Nephron (organoid): ENCODE results near the gene AGAP1.

ENCODE experiments used
- H3K27ac Mint-ChIP-seq, 3 experiments: 2 replicates each; pipeline ENCODE4 v1.8.0; 2020; ENCODE audit warnings: mixed read lengths in 3 of 3, mild to moderate bottlenecking in 2 of 3, moderate library complexity in 1 of 3
- H3K27me3 Mint-ChIP-seq: 2 replicates; pipeline ENCODE4 v1.8.0; 2021; ENCODE audit warnings: low read depth, mild to moderate bottlenecking, moderate library complexity, mixed read lengths
- H3K36me3 Mint-ChIP-seq: 2 replicates; pipeline ENCODE4 v1.8.0; 2020; ENCODE audit warnings: low read depth, mixed read lengths
- H3K4me1 Mint-ChIP-seq: 2 replicates; pipeline ENCODE4 v1.8.0; 2020; ENCODE audit warnings: mixed read lengths
- H3K4me3 Mint-ChIP-seq, 3 experiments: 2 replicates each; pipeline ENCODE4 v1.8.0; 2020; ENCODE audit warnings: mild to moderate bottlenecking in 3 of 3, mixed read lengths in 3 of 3, moderate library complexity in 2 of 3
- H3K9me3 Mint-ChIP-seq: 2 replicates; pipeline ENCODE4 v1.8.0; 2020; ENCODE audit warnings: mixed read lengths
- TF ChIP-seq, protein P1 (sequence below), 3 experiments: fragments of 200-600 bp; sonication (generic); IDR thresholded peaks; one replicate each; pipeline ENCODE4 v1.5.0; 2021; ENCODE audit warnings: antibody characterized with exemption in 3 of 3; ENCODE audit not compliant: unreplicated experiment in 3 of 3

AGAP1 gene

DNA sequence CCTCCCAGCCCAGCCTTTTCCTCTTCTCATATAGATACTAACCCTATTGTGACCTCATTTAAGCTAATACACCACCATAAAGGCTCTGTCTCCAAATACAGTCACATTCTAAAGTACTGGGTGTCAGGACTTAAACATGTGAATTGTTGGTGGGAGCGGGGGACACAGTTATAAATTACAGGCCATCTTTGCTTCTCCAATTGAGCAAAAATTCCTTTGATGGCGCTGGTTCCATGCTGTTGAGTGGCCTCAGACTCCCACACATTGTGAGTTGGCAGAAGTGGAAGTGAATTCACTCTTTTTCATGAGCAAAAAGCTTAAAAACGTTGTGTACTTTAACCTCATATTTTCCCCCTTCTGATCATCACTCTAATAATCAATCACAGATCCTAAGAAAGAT is 628.4 kb downstream of the AGAP1 start:
- TF ChIP-seq, protein P1, sequence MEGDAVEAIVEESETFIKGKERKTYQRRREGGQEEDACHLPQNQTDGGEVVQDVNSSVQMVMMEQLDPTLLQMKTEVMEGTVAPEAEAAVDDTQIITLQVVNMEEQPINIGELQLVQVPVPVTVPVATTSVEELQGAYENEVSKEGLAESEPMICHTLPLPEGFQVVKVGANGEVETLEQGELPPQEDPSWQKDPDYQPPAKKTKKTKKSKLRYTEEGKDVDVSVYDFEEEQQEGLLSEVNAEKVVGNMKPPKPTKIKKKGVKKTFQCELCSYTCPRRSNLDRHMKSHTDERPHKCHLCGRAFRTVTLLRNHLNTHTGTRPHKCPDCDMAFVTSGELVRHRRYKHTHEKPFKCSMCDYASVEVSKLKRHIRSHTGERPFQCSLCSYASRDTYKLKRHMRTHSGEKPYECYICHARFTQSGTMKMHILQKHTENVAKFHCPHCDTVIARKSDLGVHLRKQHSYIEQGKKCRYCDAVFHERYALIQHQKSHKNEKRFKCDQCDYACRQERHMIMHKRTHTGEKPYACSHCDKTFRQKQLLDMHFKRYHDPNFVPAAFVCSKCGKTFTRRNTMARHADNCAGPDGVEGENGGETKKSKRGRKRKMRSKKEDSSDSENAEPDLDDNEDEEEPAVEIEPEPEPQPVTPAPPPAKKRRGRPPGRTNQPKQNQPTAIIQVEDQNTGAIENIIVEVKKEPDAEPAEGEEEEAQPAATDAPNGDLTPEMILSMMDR (IDR thresholded peaks at IDR 0.05; ENCODE audit: unreplicated experiment in 3 of 3): no peak
- H3K36me3 Mint-ChIP-seq: peaks cover 26% of the 10 kb centered on the region
- H3K9me3 Mint-ChIP-seq: no peaks in the 10 kb centered on the region
- H3K4me3 Mint-ChIP-seq: no peak overlapping the region
- peaks cover 20% of the 10 kb centered on the region for H3K4me1 Mint-ChIP-seq
- no peak overlapping the region for H3K27ac Mint-ChIP-seq
- peaks cover 2% of the 10 kb centered on the region for H3K27me3 Mint-ChIP-seq

DNA sequence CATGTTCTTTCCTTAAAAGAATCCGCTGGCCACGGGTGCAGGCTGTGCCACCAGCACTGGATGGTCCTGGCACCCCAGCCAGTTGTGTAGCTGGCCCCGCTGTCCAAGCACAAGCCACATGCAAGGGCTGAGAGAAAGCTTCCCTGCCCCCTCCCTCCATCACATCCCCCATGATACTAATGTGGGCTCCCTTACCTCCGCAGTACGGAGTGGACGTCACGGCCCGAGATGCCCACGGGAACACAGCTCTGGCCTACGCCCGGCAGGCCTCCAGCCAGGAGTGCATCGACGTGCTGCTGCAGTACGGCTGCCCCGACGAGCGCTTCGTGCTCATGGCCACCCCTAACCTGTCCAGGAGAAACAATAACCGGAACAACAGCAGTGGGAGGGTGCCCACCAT is 629.9 kb downstream of the AGAP1 start:
- H3K4me1 Mint-ChIP-seq: peaks cover 10% of the 10 kb centered on the region
- TF ChIP-seq, protein P1 (IDR thresholded peaks at IDR 0.05; ENCODE audit: unreplicated experiment in 3 of 3): no peak
- no peak overlapping the region for H3K4me3 Mint-ChIP-seq
- H3K27me3 Mint-ChIP-seq: no peaks in the 10 kb centered on the region
- H3K9me3 Mint-ChIP-seq: no peaks in the 10 kb centered on the region
- no peak overlapping the region for H3K27ac Mint-ChIP-seq
- H3K36me3 Mint-ChIP-seq: peaks cover 26% of the 10 kb centered on the region

DNA sequence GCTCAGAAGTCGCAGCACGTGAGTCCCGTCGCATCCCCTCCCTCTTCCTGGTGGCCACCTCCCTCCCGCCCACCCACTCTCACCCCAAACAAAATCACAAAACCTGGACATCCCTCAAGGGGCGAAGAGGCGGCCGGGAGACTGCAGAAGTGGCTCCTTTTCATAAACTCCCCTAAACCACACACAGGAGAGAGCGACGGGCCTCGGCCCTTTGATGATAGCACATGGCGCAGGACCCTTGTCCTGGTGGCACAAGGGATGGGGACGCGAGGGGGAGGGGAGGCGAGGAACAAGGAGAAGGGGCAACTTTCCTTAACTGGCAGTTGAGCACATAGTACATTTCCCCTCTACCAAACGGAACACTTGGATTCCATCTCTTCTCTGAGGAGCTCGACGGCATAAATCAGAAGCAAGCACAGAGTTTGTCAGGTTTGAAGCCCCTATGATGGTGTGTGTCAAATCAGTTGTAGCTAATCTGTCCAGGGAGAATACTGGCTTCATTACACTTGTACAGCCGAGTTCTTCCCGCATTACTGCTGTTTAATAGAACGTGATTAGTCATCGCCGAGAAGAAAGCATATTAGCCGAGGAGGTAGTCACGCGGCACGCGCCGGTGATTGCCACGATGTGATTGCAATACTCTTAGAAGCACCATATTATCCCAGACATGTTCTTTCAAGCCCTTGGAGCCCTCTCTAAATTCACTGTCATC is 630.5 kb downstream of the AGAP1 start:
- Mint-ChIP-seq H3K27me3 (no peaks in the 10 kb centered on the region), H3K27ac (no peak overlapping the region), H3K4me1 (peaks cover 4% of the 10 kb centered on the region), H3K36me3 (peaks cover 26% of the 10 kb centered on the region), H3K9me3 (no peaks in the 10 kb centered on the region), H3K4me3 (no peak overlapping the region)
- TF ChIP-seq, protein P1 (IDR thresholded peaks at IDR 0.05; ENCODE audit: unreplicated experiment in 3 of 3): no peak

DNA sequence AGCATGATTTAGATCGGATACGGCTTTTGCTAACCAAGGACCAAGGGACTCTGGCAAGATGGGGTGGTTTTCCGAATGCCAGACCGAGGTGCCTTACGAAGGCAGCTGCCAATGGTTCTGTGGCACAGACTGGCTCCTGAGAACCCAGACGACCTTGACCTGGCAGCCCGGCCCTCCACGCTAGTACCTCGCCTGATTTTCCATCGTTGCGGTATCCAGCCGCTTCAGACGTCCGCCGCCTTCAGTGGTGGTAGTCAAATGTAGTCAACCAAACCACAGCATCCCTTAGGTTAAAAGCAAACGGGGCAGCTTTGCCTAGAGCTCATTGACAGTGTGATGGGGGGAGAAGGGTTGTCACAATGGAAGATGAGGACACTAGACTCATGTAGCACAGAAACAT is 631.7 kb downstream of the AGAP1 start:
- H3K27me3 Mint-ChIP-seq: no peaks in the 10 kb centered on the region
- peaks cover under 1% of the 10 kb centered on the region for H3K4me1 Mint-ChIP-seq
- peaks cover 26% of the 10 kb centered on the region for H3K36me3 Mint-ChIP-seq

DNA sequence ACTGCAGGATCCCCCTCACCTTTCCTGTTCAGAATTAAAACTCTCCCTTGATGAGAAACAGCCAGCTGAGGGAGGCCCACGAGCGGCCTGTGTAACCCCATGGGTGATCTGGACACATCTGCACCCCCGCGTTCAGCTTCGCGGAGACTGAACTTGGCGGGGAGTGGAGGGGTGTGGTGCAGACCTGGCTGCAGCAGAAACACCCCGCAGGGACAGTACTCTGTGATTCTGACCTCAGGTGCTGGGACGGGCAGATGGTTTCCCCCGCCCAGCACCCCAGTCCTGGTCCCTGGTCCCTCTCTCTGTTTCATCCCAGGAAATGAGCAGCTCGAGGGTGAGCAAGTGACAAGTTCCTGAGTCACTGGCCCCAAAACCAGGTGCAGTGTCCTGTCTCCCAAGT is 633.2 kb downstream of the AGAP1 start:
- Mint-ChIP-seq H3K4me1 (no peaks in the 10 kb centered on the region), H3K27ac (no peak overlapping the region), H3K36me3 (peaks cover 23% of the 10 kb centered on the region), H3K27me3 (no peaks in the 10 kb centered on the region), H3K4me3 (no peak overlapping the region), H3K9me3 (no peaks in the 10 kb centered on the region)
- TF ChIP-seq, protein P1 (IDR thresholded peaks at IDR 0.05; ENCODE audit: unreplicated experiment in 3 of 3): no peak

More for the DNA sequence above, 631.7 kb downstream of the AGAP1 start:
- TF ChIP-seq, protein P1 (IDR thresholded peaks at IDR 0.05; ENCODE audit: unreplicated experiment in 3 of 3): no peak
- H3K9me3 Mint-ChIP-seq: no peaks in the 10 kb centered on the region
- no peak overlapping the region for H3K27ac Mint-ChIP-seq
- H3K4me3 Mint-ChIP-seq: no peak overlapping the region

DNA sequence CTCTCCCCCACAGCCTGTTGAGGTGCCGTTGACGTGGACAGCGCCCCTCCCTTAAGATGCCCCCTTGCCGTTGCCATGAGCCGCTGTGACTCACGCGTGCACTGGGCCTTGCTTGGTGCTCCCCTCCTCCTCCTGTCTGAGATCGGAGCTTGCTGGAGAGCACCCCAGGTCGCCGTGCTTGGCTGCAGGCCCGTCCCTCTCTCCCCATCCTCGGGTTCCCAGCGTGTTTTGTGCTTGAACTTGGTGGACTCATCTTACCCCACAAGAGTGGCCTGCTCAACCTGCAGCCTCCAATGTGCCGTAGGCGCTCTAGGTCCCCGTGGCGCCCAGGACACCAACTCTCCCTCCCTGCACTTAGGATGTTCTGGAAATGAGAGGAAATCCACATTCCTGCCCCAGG is 634.5 kb downstream of the AGAP1 start:
- no peak overlapping the region for H3K4me3 Mint-ChIP-seq
- H3K36me3 Mint-ChIP-seq: peaks cover 22% of the 10 kb centered on the region
- no peaks in the 10 kb centered on the region for H3K27me3 Mint-ChIP-seq
- H3K27ac Mint-ChIP-seq: no peak overlapping the region
- no peaks in the 10 kb centered on the region for H3K9me3 Mint-ChIP-seq
- TF ChIP-seq, protein P1 (IDR thresholded peaks at IDR 0.05; ENCODE audit: unreplicated experiment in 3 of 3): no peak
- no peaks in the 10 kb centered on the region for H3K4me1 Mint-ChIP-seq
